HL-60/S4 treated with phorbol 12-myristate 13-acetate at 8.2 ng/mL for 4 days and 3 days (cell line): ENCODE measurements around the gene BDKRB1.
"Not testable (repeated sequence)": the region's sequence is repeated elsewhere in the genome, so short reads cannot be mapped to it uniquely, and the experiment has no call there.

ENCODE experiments used
- in situ Hi-C: fragments of 300-500 bp; cut with MboI; formaldehyde crosslinking; loops from 2 replicates; pipeline ENCODE4 v1.15.0; 2022; ENCODE audit warnings: low sequenced_read_pairs

The BDKRB1 gene

GRCh38 chr14:96232506-96232905 is 23.5 kb upstream of the BDKRB1 start:
- in situ Hi-C loops = no loop called here

- in situ Hi-C loops = no loop called here
Measured at GRCh38 chr14:96233661-96234060, 22.3 kb upstream of the BDKRB1 start.

- in situ Hi-C loops = no loop called here
Measured at GRCh38 chr14:96235426-96235825, 20.6 kb upstream of the BDKRB1 start.

- in situ Hi-C loops = no loop called here
Measured at GRCh38 chr14:96237641-96238040, 18.4 kb upstream of the BDKRB1 start.

- in situ Hi-C loops = no loop called here
Measured at GRCh38 chr14:96238676-96239265, 17.2 kb upstream of the BDKRB1 start.

- in situ Hi-C loops = no loop called here
Measured at GRCh38 chr14:96239711-96240141, 16.3 kb upstream of the BDKRB1 start.

GRCh38 chr14:96240641-96241040 is 15.4 kb upstream of the BDKRB1 start:
- in situ Hi-C loops = no loop called here

GRCh38 chr14:96242126-96242525 is 13.9 kb upstream of the BDKRB1 start:
- in situ Hi-C loops = no loop called here

GRCh38 chr14:96243785-96244184 is 12.2 kb upstream of the BDKRB1 start:
- in situ Hi-C loops = no loop called here

GRCh38 chr14:96245074-96245473 is 10.9 kb upstream of the BDKRB1 start:
- in situ Hi-C loops = not testable (repeated sequence)

- in situ Hi-C loops = no loop called here
Measured at GRCh38 chr14:96245710-96246538, 10.1 kb upstream of the BDKRB1 start.

GRCh38 chr14:96246539-96246847 is 9.5 kb upstream of the BDKRB1 start:
- in situ Hi-C loops = no loop called here

GRCh38 chr14:96247031-96247430 is 9.0 kb upstream of the BDKRB1 start:
- in situ Hi-C loops = no loop called here

- in situ Hi-C loops = no loop called here
Measured at GRCh38 chr14:96249029-96249428, 7.0 kb upstream of the BDKRB1 start.

- in situ Hi-C loops = no loop called here
Measured at GRCh38 chr14:96250485-96250884, 5.5 kb upstream of the BDKRB1 start.

- in situ Hi-C loops = no loop called here
Measured at GRCh38 chr14:96251656-96252155, 4.3 kb upstream of the BDKRB1 start.

GRCh38 chr14:96252323-96252998 is 3.5 kb upstream of the BDKRB1 start:
- in situ Hi-C loops = no loop called here

- in situ Hi-C loops = no loop called here
Measured at GRCh38 chr14:96252999-96253539, 2.9 kb upstream of the BDKRB1 start.

- in situ Hi-C loops = no loop called here
Measured at GRCh38 chr14:96254687-96255086, 1.3 kb upstream of the BDKRB1 start.

- in situ Hi-C loops = no loop called here
Measured at GRCh38 chr14:96256407-96256806, 397 bp downstream of the BDKRB1 start.

- in situ Hi-C loops = no loop called here
Measured at GRCh38 chr14:96257056-96257455, 1.0 kb downstream of the BDKRB1 start.

GRCh38 chr14:96257900-96258299 is 1.9 kb downstream of the BDKRB1 start:
- in situ Hi-C loops = no loop called here
